MCF 10A (cell line): ENCODE data around the gene GRK3. TPM values are rescaled to one million over a fixed set of nuclear protein-coding genes. Genes with fewer than 3 reads are reported as not detected.

Experiments
- BruUV-seq: library from RNA; stranded (reverse); fragments of 400-500 nt; replicated peaks from 2 replicates; lab custom pipeline; 2021; lab: Mats Ljungman, UMichigan
- CTCF ChIA-PET: fragments of 300-600 bp; sonication (Branson Sonifier 250); formaldehyde crosslinking; extraction: SDS; loops from one replicate; lab custom pipeline; 2021; ENCODE audit warnings: antibody characterized with exemption, inconsistent platforms; lab: Yijun Ruan, JAX
- POLR2A ChIA-PET: fragments of 300-600, 350-650 bp; sonication (Branson Sonifier 250); formaldehyde crosslinking; extraction: SDS; loops from one replicate; lab custom pipeline; 2020; ENCODE audit warnings: antibody characterized with exemption, inconsistent platforms; lab: Yijun Ruan, JAX
- DNase-seq: peaks from one replicate; pipeline ENCODE4 v3.0.0-alpha.2; 2018; ENCODE audit not compliant: unreplicated experiment
- H3K27ac Mint-ChIP-seq: one replicate; pipeline ENCODE4 v1.8.0; 2022; ENCODE audit warnings: mild to moderate bottlenecking, low read depth, mixed read lengths; ENCODE audit not compliant: unreplicated experiment
- H3K27me3 Mint-ChIP-seq: one replicate; pipeline ENCODE4 v1.8.0; 2022; ENCODE audit warnings: mixed read lengths; ENCODE audit not compliant: insufficient read depth, unreplicated experiment
- H3K36me3 Mint-ChIP-seq: one replicate; pipeline ENCODE4 v1.8.0; 2022; ENCODE audit warnings: mild to moderate bottlenecking, moderate library complexity, mixed read lengths; ENCODE audit not compliant: insufficient read depth, unreplicated experiment
- H3K4me1 Mint-ChIP-seq: one replicate; pipeline ENCODE4 v1.8.0; 2022; ENCODE audit warnings: mixed read lengths; ENCODE audit not compliant: insufficient read depth, unreplicated experiment
- H3K4me3 Mint-ChIP-seq: one replicate; pipeline ENCODE4 v1.8.0; 2022; ENCODE audit warnings: mild to moderate bottlenecking, moderate library complexity, mixed read lengths; ENCODE audit not compliant: unreplicated experiment
- H3K9me3 Mint-ChIP-seq: one replicate; pipeline ENCODE4 v1.8.0; 2022; ENCODE audit warnings: mixed read lengths; ENCODE audit not compliant: unreplicated experiment
- CTCF ChIP-seq: fragments of 200-600 bp; IDR thresholded peaks from one replicate; pipeline ENCODE4 v1.8.0; 2022; ENCODE audit warnings: antibody characterized with exemption, mild to moderate bottlenecking; ENCODE audit not compliant: unreplicated experiment
- intact Hi-C: fragments of 100-400 bp; cut with micrococcal nuclease; formaldehyde crosslinking; loops from 2 replicates; pipeline ENCODE4 v1.14.1; 2022
- total RNA-seq: library from RNA; stranded (reverse); gene quantifications from 2 replicates; pipeline ENCODE4 v1.2.3, GENCODE V29; 2022

Gene GRK3
- total RNA-seq, 1 experiment from 2014 or later: 7.9 TPM

GRCh38 chr22:25751174-25751581, 186.7 kb downstream of the GRK3 start:
- H3K4me3 Mint-ChIP-seq: no peak overlapping the region
- peaks cover 6% of the 10 kb centered on the region for H3K36me3 Mint-ChIP-seq
- CTCF ChIA-PET: no interaction called here
- no peak overlapping the region for H3K27ac Mint-ChIP-seq
- no peak for TF ChIP-seq CTCF
- BruUV-seq: no TSS peak
- DNase-seq: no peak
- H3K4me1 Mint-ChIP-seq: peaks cover 31% of the 10 kb centered on the region
- no peaks in the 10 kb centered on the region for H3K27me3 Mint-ChIP-seq
- H3K9me3 Mint-ChIP-seq: no peaks in the 10 kb centered on the region
- POLR2A ChIA-PET: interaction anchor here (0.6 kb wide), 1 partner anchor 25 kb away, joined by 3 read pairs; no protein-coding TSS in a partner anchor
- intact Hi-C loops: no loop called here

- H3K9me3 Mint-ChIP-seq: no peaks in the 10 kb centered on the region
- intact Hi-C loops: no loop called here
- CTCF ChIA-PET: interaction anchor here (0.7 to 2.6 kb wide), 3 partner anchors 19 to 104 kb away, joined by 3 to 10 read pairs (median 3); no protein-coding TSS in a partner anchor
Observed at GRCh38 chr22:25752615-25753214, 188.2 kb downstream of the GRK3 start.

GRCh38 chr22:25753252-25753651, 188.8 kb downstream of the GRK3 start:
- Mint-ChIP-seq H3K4me1 (peaks cover 24% of the 10 kb centered on the region), H3K36me3 (no peaks in the 10 kb centered on the region), H3K9me3 (no peaks in the 10 kb centered on the region), H3K4me3 (no peak overlapping the region), H3K27ac (no peak overlapping the region), H3K27me3 (no peaks in the 10 kb centered on the region)
- POLR2A ChIA-PET: no interaction called here
- no TSS peak for BruUV-seq
- CTCF ChIA-PET: interaction anchor here (0.8 to 2.6 kb wide), 2 partner anchors 18 to 20 kb away, joined by 3 to 10 read pairs; no protein-coding TSS in a partner anchor
- no peak for DNase-seq
- TF ChIP-seq CTCF: no peak
- intact Hi-C loops: no loop called here

More at GRCh38 chr22:25752615-25753214, 188.2 kb downstream of the GRK3 start:
- Mint-ChIP-seq H3K27ac (no peak overlapping the region), H3K27me3 (no peaks in the 10 kb centered on the region), H3K4me3 (no peak overlapping the region), H3K4me1 (peaks cover 25% of the 10 kb centered on the region), H3K36me3 (no peaks in the 10 kb centered on the region)
- no TSS peak for BruUV-seq
- POLR2A ChIA-PET: no interaction called here
- TF ChIP-seq CTCF: no peak
- no peak for DNase-seq

GRCh38 chr22:25754527-25755202, 190.2 kb downstream of the GRK3 start:
- peak; percentile 11 for DNase-seq
- ChIA-PET CTCF (interaction anchor here (2.6 kb wide), 1 partner anchor 18 kb away, joined by 10 read pairs; no protein-coding TSS in a partner anchor), POLR2A (no interaction called here)
- intact Hi-C loops: no loop called here
- no peaks in the 10 kb centered on the region for H3K27me3 Mint-ChIP-seq
- no peaks in the 10 kb centered on the region for H3K36me3 Mint-ChIP-seq
- H3K27ac Mint-ChIP-seq: no peak overlapping the region
- H3K9me3 Mint-ChIP-seq: no peaks in the 10 kb centered on the region
- no peak for TF ChIP-seq CTCF
- no TSS peak for BruUV-seq
- H3K4me1 Mint-ChIP-seq: peaks cover 30% of the 10 kb centered on the region
- H3K4me3 Mint-ChIP-seq: no peak overlapping the region
